Subcutaneous adipose tissue (tissue), 4 donors: ENCODE measurements around the gene TRMT112. TPM values are rescaled to one million over a fixed set of nuclear protein-coding genes. Genes with fewer than 3 reads are reported as not detected.

ENCODE experiments used
- CTCF ChIP-seq: fragments of 450-650 bp; IDR thresholded peaks from one replicate; pipeline ENCODE4 v1.5.1; 2016; ENCODE audit warnings: low read depth, mild to moderate bottlenecking, control low read depth, antibody characterized with exemption, moderate library complexity
- total RNA-seq, 4 donors: library from RNA; depleted of rRNA; stranded (reverse); fragments of >200 nt; gene quantifications; one replicate each; pipeline ENCODE4 v1.1.0, GENCODE V29; 2016

TRMT112 gene
- total RNA-seq: 100 to 1,000 TPM; 225 to 266 (median 241) TPM

GRCh38 chr11:64317325-64317960 is at the start of gene TRMT112:
TSS of gene TRMT112 (minus strand) at chr11:64317559. CDS start at chr11:64317526, 33 bp downstream.
- TF ChIP-seq CTCF: no peak

- no peak for TF ChIP-seq CTCF
Measured at GRCh38 chr11:64366751-64367150, 49.4 kb upstream of the TRMT112 start.

GRCh38 chr11:64364911-64365310 is 47.6 kb upstream of the TRMT112 start:
- no peak for TF ChIP-seq CTCF

GRCh38 chr11:64364435-64364834 is 47.1 kb upstream of the TRMT112 start:
- TF ChIP-seq CTCF: no peak

GRCh38 chr11:64362339-64362738 is 45.0 kb upstream of the TRMT112 start:
- no peak for TF ChIP-seq CTCF

GRCh38 chr11:64361659-64362058 is 44.3 kb upstream of the TRMT112 start:
- no peak for TF ChIP-seq CTCF

GRCh38 chr11:64360448-64360921 is 43.1 kb upstream of the TRMT112 start:
- TF ChIP-seq CTCF: no peak
